Kidney (tissue), 14 donors: ENCODE results near the gene DSTYK. TPM values are rescaled to one million over a fixed set of nuclear protein-coding genes. Genes with fewer than 3 reads are reported as not detected.
"Not testable (repeated sequence)": the region's sequence is repeated elsewhere in the genome, so short reads cannot be mapped to it uniquely, and the experiment has no call there.

Experiments used
- DNase-seq, 5 donors: peaks; one replicate each; pipeline ENCODE4 v3.0.0-alpha.2; 2013 to 2020
- FAIRE-seq: peaks from 2 replicates; lab custom pipeline; 2012; peaks lifted over from hg19 to GRCh38; lab: Jason Lieb, UNC
- H3K27ac ChIP-seq, 2 donors: one replicate each; pipeline ENCODE4 v1.7.0; 2013; ENCODE audit warnings: low read depth in 2 of 2, low read length in 2 of 2, inconsistent platforms in 1 of 2
- H3K27me3 ChIP-seq: one replicate; pipeline ENCODE4 v1.7.1; 2013; ENCODE audit warnings: low read length, inconsistent platforms; ENCODE audit not compliant: control insufficient read depth, insufficient read depth
- H3K36me3 ChIP-seq, 3 donors: one replicate each; pipeline versions ENCODE4 v1.7.0 to v1.7.1; 2013; ENCODE audit warnings: low read length in 3 of 3, control low read depth in 1 of 3, inconsistent platforms in 1 of 3; ENCODE audit not compliant: insufficient read depth in 3 of 3, control insufficient read depth in 2 of 3
- H3K4me1 ChIP-seq, 3 donors: one replicate each; pipeline versions ENCODE4 v1.7.0 to v1.7.1; 2013; ENCODE audit warnings: low read length in 3 of 3, inconsistent platforms in 1 of 3, low read depth in 1 of 3; ENCODE audit not compliant: control insufficient read depth in 2 of 3, insufficient read depth in 2 of 3
- H3K4me3 ChIP-seq, 3 donors: one replicate each; pipeline versions ENCODE4 v1.7.0 to v1.8.1; 2013; ENCODE audit warnings: low read length in 3 of 3, control low read depth in 1 of 3, inconsistent platforms in 1 of 3
- H3K9ac ChIP-seq, 3 donors: one replicate each; pipeline versions ENCODE4 v1.7.0 to v1.7.1; 2013; ENCODE audit warnings: low read length in 3 of 3, control low read depth in 1 of 3, inconsistent platforms in 1 of 3
- H3K9me3 ChIP-seq, 3 donors: one replicate each; pipeline versions ENCODE4 v1.7.0 to v1.7.1; 2013; ENCODE audit warnings: low read length in 3 of 3, control low read depth in 1 of 3, inconsistent platforms in 1 of 3; ENCODE audit not compliant: control insufficient read depth in 2 of 3, insufficient read depth in 1 of 3
- CTCF ChIP-seq: IDR thresholded peaks from 3 replicates; pipeline ENCODE4 v1.5.1; 2012; ENCODE audit warnings: mild to moderate bottlenecking, moderate library complexity, borderline replicate concordance; ENCODE audit not compliant: insufficient read depth; ENCODE audit errors: extremely low read depth
- intact Hi-C: fragments of 100-400 bp; cut with DNase I; formaldehyde crosslinking; loops from one replicate; pipeline ENCODE4 v1.11.1; 2022
- polyA plus RNA-seq: library from polyadenylated mRNA; stranded (reverse); fragments of 350-450 nt; fragmentation: Illumina TruSeq; extraction: RNeasy Lipid Tissue Mini Kit (QIAGEN cat#74804); gene quantifications from one replicate; pipeline ENCODE4 v1.2.3, GENCODE V29; 2014; ENCODE audit warnings: low read depth, low replicate concordance; ENCODE audit not compliant: insufficient read depth
- total RNA-seq: library from RNA; stranded (reverse); fragmentation: NEBNext Ultra II Directional; extraction: Animal tissue kit (Norgen Biotek cat#: 25700); gene quantifications from one replicate; pipeline ENCODE4 v1.2.1, GENCODE V29; 2021
- donor health status: control.
- donor health status: control.
- donor health status: control.
- donor health status: control.
- donor health status: control.
- donor health status: DM: yes; HTN: yes; CAD: no.
- donor health status: Normal renal cell carcinoma (clear cell type).

Gene DSTYK
- total and polyA plus RNA-seq, 2 donors from 2014 or later, result 5.6 to 17.8 TPM

GRCh38 chr1:205235951-205236350 is 24.4 kb upstream of the DSTYK start:
- TF ChIP-seq CTCF, result no peak
- intact Hi-C loops, result no loop called here
- DNase-seq (no peak), FAIRE-seq (no peak)
- Histone ChIP-seq H3K27ac (no peak overlapping the region), H3K27me3 (no peaks in the 10 kb centered on the region), H3K36me3 (no peaks in the 10 kb centered on the region), H3K9ac (no peak overlapping the region), H3K4me3 (no peak overlapping the region), H3K4me1 (no peaks in the 10 kb centered on the region), H3K9me3 (no peaks in the 10 kb centered on the region)

- DNase-seq, H3K9me3 ChIP-seq, H3K9ac ChIP-seq, H3K36me3 ChIP-seq, FAIRE-seq, H3K27me3 ChIP-seq, H3K27ac ChIP-seq, H3K4me3 ChIP-seq, H3K4me1 ChIP-seq, intact Hi-C loops: not testable (repeated sequence)
Observed at GRCh38 chr1:205233986-205234385, 22.5 kb upstream of the DSTYK start.

- no peaks in the 10 kb centered on the region for H3K9me3 ChIP-seq
- intact Hi-C loops, result no loop called here
- H3K36me3 ChIP-seq, result no peaks in the 10 kb centered on the region
- no peak for TF ChIP-seq CTCF
- H3K4me3 ChIP-seq, result no peak overlapping the region
- no peak overlapping the region for H3K9ac ChIP-seq
- FAIRE-seq (no peak), DNase-seq (no peak)
- H3K4me1 ChIP-seq, result peaks cover 0 to 8% (median 5%) of the 10 kb centered on the region in 3 donors
- no peak overlapping the region for H3K27ac ChIP-seq
- no peaks in the 10 kb centered on the region for H3K27me3 ChIP-seq
Observed at GRCh38 chr1:205232945-205233397, 21.5 kb upstream of the DSTYK start.

GRCh38 chr1:205232127-205232820 is 20.8 kb upstream of the DSTYK start:
- no peak for DNase-seq
- no peaks in the 10 kb centered on the region for H3K27me3 ChIP-seq
- intact Hi-C loops, result no loop called here
- no peak overlapping the region for H3K27ac ChIP-seq
- no peaks in the 10 kb centered on the region for H3K9me3 ChIP-seq
- TF ChIP-seq CTCF, result no peak
- H3K36me3 ChIP-seq, result no peaks in the 10 kb centered on the region
- peaks cover 0 to 10% (median 6%) of the 10 kb centered on the region in 3 donors for H3K4me1 ChIP-seq
- no peak for FAIRE-seq
- no peak overlapping the region for H3K4me3 ChIP-seq
- H3K9ac ChIP-seq, result no peak overlapping the region
